ENCODE results near the gene SPSB2. TPM values are rescaled to one million over a fixed set of nuclear protein-coding genes. Genes with fewer than 3 reads are reported as not detected.

The SPSB2 gene
- total and polyA plus RNA-seq, 2 experiments from 2014 or later, result 8.2 to 13.1 TPM

- Histone ChIP-seq H3K79me2 (replicated peaks; ENCODE audit: insufficient read depth) (no peaks in the 10 kb centered on the region), H3K9me2 (ENCODE audit: insufficient read depth) (no peaks in the 10 kb centered on the region), H3K4me3 (no peak overlapping the region), H3K4me1 (ENCODE audit: insufficient read depth) (peaks cover 11% of the 10 kb centered on the region), H3F3A (replicated peaks; ENCODE audit: low read depth) (peaks cover under 1% of the 10 kb centered on the region; the same call in 1 of the 2 replicates), H3K27me3 (ENCODE audit: insufficient read depth) (no peaks in the 10 kb centered on the region), H2AFZ (no peak overlapping the region), H4K20me1 (replicated peaks; ENCODE audit: insufficient read depth) (no peaks in the 10 kb centered on the region), H3K4me2 (no peak overlapping the region), H3K27ac (ENCODE audit: low read depth) (no peak overlapping the region), H3K36me3 (ENCODE audit: insufficient read depth) (no peaks in the 10 kb centered on the region)
- Mint-ChIP-seq H3K9me3 (no peaks in the 10 kb centered on the region), H3K36me3 (ENCODE audit: low read depth) (no peaks in the 10 kb centered on the region), H3K27me3 (ENCODE audit: insufficient read depth, low read depth, poor library complexity) (peaks cover 11% of the 10 kb centered on the region), H3K4me3 (no peak overlapping the region), H3K4me1 (no peaks in the 10 kb centered on the region; the same call in 1 of the 3 replicates), H3K27ac (peak overlapping the region; percentile 81; the same call in 1 of the 2 replicates)
- no peak for ATAC-seq
- TF ChIP-seq POLR2AphosphoS5 (IDR thresholded peaks at IDR 0.05; ENCODE audit: low read depth), result no peak
- peak; percentile 70 for DNase-seq (ENCODE audit: low spot score)
Measured at GRCh38 chr12:6899837-6900519, 26.9 kb upstream of the SPSB2 start.

GRCh38 chr12:6899427-6899826 is 26.3 kb upstream of the SPSB2 start:
- Mint-ChIP-seq H3K27ac (no peak overlapping the region), H3K4me1 (no peaks in the 10 kb centered on the region; the same call in 1 of the 3 replicates), H3K9me3 (no peaks in the 10 kb centered on the region), H3K36me3 (ENCODE audit: low read depth) (no peaks in the 10 kb centered on the region), H3K4me3 (no peak overlapping the region), H3K27me3 (ENCODE audit: insufficient read depth, low read depth, poor library complexity) (peaks cover 11% of the 10 kb centered on the region)
- ATAC-seq (no peak), DNase-seq (ENCODE audit: low spot score) (no peak)
- TF ChIP-seq ZNF114 (CRISPR knock-in tag; IDR thresholded peaks at IDR 0.05) (no peak), EZH2 (IDR thresholded peaks at IDR 0.05; ENCODE audit: low read depth, unreplicated experiment) (no peak), STAT1 (IDR thresholded peaks at IDR 0.05; ENCODE audit: unreplicated experiment) (no peak), ZNF462 (CRISPR knock-in tag; IDR thresholded peaks at IDR 0.05) (no peak), NANOG (IDR thresholded peaks at IDR 0.05; ENCODE audit: borderline replicate concordance) (no peak), JUNB (IDR thresholded peaks at IDR 0.05; ENCODE audit: unreplicated experiment) (no peak)
- Histone ChIP-seq H3F3A (replicated peaks; ENCODE audit: low read depth) (no peaks in the 10 kb centered on the region), H3K79me2 (replicated peaks; ENCODE audit: insufficient read depth) (no peaks in the 10 kb centered on the region), H3K4me2 (no peak overlapping the region), H3K27ac (ENCODE audit: low read depth) (no peak overlapping the region), H4K20me1 (replicated peaks; ENCODE audit: insufficient read depth) (no peaks in the 10 kb centered on the region), H3K36me3 (ENCODE audit: insufficient read depth) (no peaks in the 10 kb centered on the region), H3K4me1 (ENCODE audit: insufficient read depth) (peaks cover 10% of the 10 kb centered on the region), H3K4me3 (no peak overlapping the region), H3K9me2 (ENCODE audit: insufficient read depth) (no peaks in the 10 kb centered on the region), H2AFZ (no peak overlapping the region), H3K27me3 (ENCODE audit: insufficient read depth) (no peaks in the 10 kb centered on the region)

Measured in GM23338 (cell line).